Left renal pelvis (tissue), 4 donors: ENCODE measurements around the gene EHBP1L1. TPM values are rescaled to one million over a fixed set of nuclear protein-coding genes. Genes with fewer than 3 reads are reported as not detected.
"Not testable (repeated sequence)": the region's sequence is repeated elsewhere in the genome, so short reads cannot be mapped to it uniquely, and the experiment has no call there.

ENCODE experiments used
- DNase-seq, 4 donors: peaks; one replicate each; pipeline ENCODE4 v3.0.0-alpha.2; 2013; ENCODE audit warnings: low read depth in 4 of 4, low spot score in 3 of 4
- polyA plus RNA-seq, 4 donors: library from polyadenylated mRNA; unstranded; fragments of 120-200 nt; gene quantifications; one replicate each; pipeline ENCODE4 v1.2.1, GENCODE V29; 2013; ENCODE audit not compliant: insufficient read length in 4 of 4

The EHBP1L1 gene
- polyA plus RNA-seq, 4 donors: 10.0 to 29.2 (median 20.2) TPM

GRCh38 chr11:65627202-65627601, 51.3 kb downstream of the EHBP1L1 start:
- no peak for DNase-seq

GRCh38 chr11:65629579-65629978, 53.7 kb downstream of the EHBP1L1 start:
- DNase-seq: no peak

- no peak for DNase-seq
These were observed 54.4 kb downstream of the EHBP1L1 start for GRCh38 chr11:65630215-65630614.

- DNase-seq: no peak
These were observed 57.7 kb downstream of the EHBP1L1 start for GRCh38 chr11:65633390-65634108.

GRCh38 chr11:65634109-65634436, 58.2 kb downstream of the EHBP1L1 start:
- no peak for DNase-seq

GRCh38 chr11:65634440-65634839, 58.6 kb downstream of the EHBP1L1 start:
- no peak for DNase-seq

GRCh38 chr11:65634905-65635731, 59.3 kb downstream of the EHBP1L1 start:
- DNase-seq: no peak

GRCh38 chr11:65636108-65637031, 60.5 kb downstream of the EHBP1L1 start:
- no peak for DNase-seq

- no peak for DNase-seq
These were observed 61.2 kb downstream of the EHBP1L1 start for GRCh38 chr11:65637032-65637557.

GRCh38 chr11:65637794-65638419, 62.1 kb downstream of the EHBP1L1 start, which contains the start of gene SIPA1:
Gene SIPA1 (plus strand): TSS chr11:65638101. CDS start chr11:65640922, 2,821 bp downstream.
- DNase-seq: peak in 2 of 4 donors; percentile 47 to 72

GRCh38 chr11:65639228-65639597, 63.4 kb downstream of the EHBP1L1 start:
- not testable (repeated sequence) for DNase-seq

GRCh38 chr11:65639623-65640482, 64.0 kb downstream of the EHBP1L1 start:
- DNase-seq: no peak

- DNase-seq: no peak
These were observed 64.8 kb downstream of the EHBP1L1 start for GRCh38 chr11:65640483-65641296.

GRCh38 chr11:65641297-65642013, 65.6 kb downstream of the EHBP1L1 start:
- no peak for DNase-seq
